ENCODE measurements around the gene TRIM25. TPM values are rescaled to one million over a fixed set of nuclear protein-coding genes. Genes with fewer than 3 reads are reported as not detected.

Gene TRIM25
- total and polyA plus RNA-seq, 2 experiments from 2014 or later: 11.4 to 24.6 TPM

GRCh38 chr17:56879280-56879679, 34.6 kb downstream of the TRIM25 start:
- Histone ChIP-seq H3K79me2 (no peaks in the 10 kb centered on the region), H3K9me2 (replicated peaks; ENCODE audit: insufficient read depth) (no peaks in the 10 kb centered on the region), H3K9me3 (ENCODE audit: low read depth) (no peaks in the 10 kb centered on the region), H3K27me3 (no peaks in the 10 kb centered on the region), H3K4me2 (no peak overlapping the region), H4K20me1 (ENCODE audit: insufficient read depth, poor library complexity, severe bottlenecking) (no peaks in the 10 kb centered on the region), H3K36me3 (replicated peaks; ENCODE audit: insufficient read depth, low read depth) (no peaks in the 10 kb centered on the region), H3K27ac (no peak overlapping the region), H3K4me3 (no peak overlapping the region), H3K4me1 (ENCODE audit: insufficient read depth) (no peaks in the 10 kb centered on the region), H2AFZ (no peak overlapping the region)
- DNase-seq (ENCODE audit: low spot score): no peak
- 94% methylated on average over 7 of the region's 7 CpGs for WGBS (ENCODE audit: low lambda C conversion rate, missing lambda C conversion rate)
- no peak for TF ChIP-seq EZH2 (IDR thresholded peaks at IDR 0.05; ENCODE audit: borderline replicate concordance)
- TF ChIP-seq EZH2phosphoT487 (IDR thresholded peaks at IDR 0.05; ENCODE audit: low read depth, severe bottlenecking, unreplicated experiment): no peak
- no peak for TF ChIP-seq CTCF (IDR thresholded peaks at IDR 0.05; ENCODE audit: poor library complexity)

- no peaks in the 10 kb centered on the region for H4K20me1 ChIP-seq (ENCODE audit: insufficient read depth, poor library complexity, severe bottlenecking)
- 85% methylated on average over 7 of the region's 7 CpGs for WGBS (ENCODE audit: low lambda C conversion rate, missing lambda C conversion rate)
Measured at GRCh38 chr17:56876766-56877179, 37.1 kb downstream of the TRIM25 start.

DNA sequence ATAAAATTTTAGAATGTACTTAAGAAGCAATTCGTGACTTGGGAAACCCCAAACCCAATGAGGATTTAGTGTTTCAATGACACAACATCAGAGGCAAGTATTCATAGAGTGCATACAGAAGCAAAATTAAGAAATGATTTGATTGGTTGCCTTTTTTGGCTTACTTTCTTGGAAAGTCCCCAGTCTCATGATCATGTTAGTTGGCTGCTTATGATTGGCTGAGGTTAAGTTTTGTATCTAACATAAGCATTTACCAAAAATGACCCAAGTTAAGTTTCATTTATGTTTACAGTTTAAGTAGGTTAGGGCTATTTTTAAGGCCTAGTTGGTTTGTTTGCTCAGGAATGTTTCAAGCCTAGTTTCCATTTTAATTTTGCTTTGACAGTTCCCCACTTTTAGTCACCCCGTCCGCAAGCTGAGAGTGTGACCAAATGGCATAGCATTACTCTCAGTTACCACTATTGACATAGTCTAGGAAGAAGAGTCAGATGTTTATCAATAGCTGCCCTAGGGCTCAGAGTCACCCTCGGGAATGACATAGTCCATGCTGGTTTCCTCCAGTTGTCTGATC, 43.7 kb downstream of the TRIM25 start:
- Histone ChIP-seq H3K4me2 (no peak overlapping the region), H3K27ac (no peak overlapping the region), H3K9me2 (replicated peaks; ENCODE audit: insufficient read depth) (no peaks in the 10 kb centered on the region), H2AFZ (no peak overlapping the region), H3K9me3 (ENCODE audit: low read depth) (no peaks in the 10 kb centered on the region), H3K4me3 (no peak overlapping the region), H3K27me3 (no peaks in the 10 kb centered on the region), H3K79me2 (no peaks in the 10 kb centered on the region), H3K4me1 (ENCODE audit: insufficient read depth) (no peaks in the 10 kb centered on the region), H4K20me1 (ENCODE audit: insufficient read depth, poor library complexity, severe bottlenecking) (no peaks in the 10 kb centered on the region), H3K36me3 (replicated peaks; ENCODE audit: insufficient read depth, low read depth) (no peaks in the 10 kb centered on the region)
- DNase-seq (ENCODE audit: low spot score): no peak
- TF ChIP-seq EZH2phosphoT487 (IDR thresholded peaks at IDR 0.05; ENCODE audit: low read depth, severe bottlenecking, unreplicated experiment): no peak
- no peak for TF ChIP-seq CTCF (IDR thresholded peaks at IDR 0.05; ENCODE audit: poor library complexity)
- no peak for TF ChIP-seq EZH2 (IDR thresholded peaks at IDR 0.05; ENCODE audit: borderline replicate concordance)
- WGBS (ENCODE audit: low lambda C conversion rate, missing lambda C conversion rate): 79% methylated on average over 4 of the region's 4 CpGs

More at GRCh38 chr17:56876766-56877179, 37.1 kb downstream of the TRIM25 start:
- TF ChIP-seq EZH2phosphoT487 (IDR thresholded peaks at IDR 0.05; ENCODE audit: low read depth, severe bottlenecking, unreplicated experiment): no peak
- no peak for TF ChIP-seq EZH2 (IDR thresholded peaks at IDR 0.05; ENCODE audit: borderline replicate concordance)
- TF ChIP-seq CTCF (IDR thresholded peaks at IDR 0.05; ENCODE audit: poor library complexity): no peak
- Histone ChIP-seq H3K4me3 (no peak overlapping the region), H3K79me2 (no peaks in the 10 kb centered on the region), H3K36me3 (replicated peaks; ENCODE audit: insufficient read depth, low read depth) (no peaks in the 10 kb centered on the region), H2AFZ (no peak overlapping the region), H3K4me1 (ENCODE audit: insufficient read depth) (no peaks in the 10 kb centered on the region), H3K27ac (no peak overlapping the region), H3K9me3 (ENCODE audit: low read depth) (no peaks in the 10 kb centered on the region), H3K27me3 (no peaks in the 10 kb centered on the region), H3K9me2 (replicated peaks; ENCODE audit: insufficient read depth) (no peaks in the 10 kb centered on the region), H3K4me2 (no peak overlapping the region)
- no peak for DNase-seq (ENCODE audit: low spot score)
